Measurements from ENCODE around the gene UBE2E1.
"Not testable (repeated sequence)": the region's sequence is repeated elsewhere in the genome, so short reads cannot be mapped to it uniquely, and the experiment has no call there.

Gene UBE2E1

DNA sequence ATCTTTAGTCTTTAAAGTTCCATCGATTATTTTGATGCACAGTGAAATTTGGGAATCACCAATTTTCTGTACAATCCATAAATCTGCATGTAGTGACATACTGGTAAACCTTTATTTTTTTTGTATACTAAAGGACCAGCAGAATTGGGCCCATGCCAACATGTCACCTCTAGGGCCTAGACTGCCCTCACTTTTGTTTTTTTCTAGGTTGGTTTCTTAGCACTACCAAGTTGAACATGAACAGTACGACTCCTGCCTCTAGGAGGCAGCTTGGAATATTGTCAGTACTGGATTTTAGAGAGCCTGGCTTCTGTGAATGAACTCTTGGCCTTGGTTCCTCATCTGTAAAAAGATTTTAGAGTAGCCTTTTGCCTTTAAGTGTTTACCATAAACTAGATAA, 78.7 kb downstream of the UBE2E1 start:
- no peak for DNase-seq

DNA sequence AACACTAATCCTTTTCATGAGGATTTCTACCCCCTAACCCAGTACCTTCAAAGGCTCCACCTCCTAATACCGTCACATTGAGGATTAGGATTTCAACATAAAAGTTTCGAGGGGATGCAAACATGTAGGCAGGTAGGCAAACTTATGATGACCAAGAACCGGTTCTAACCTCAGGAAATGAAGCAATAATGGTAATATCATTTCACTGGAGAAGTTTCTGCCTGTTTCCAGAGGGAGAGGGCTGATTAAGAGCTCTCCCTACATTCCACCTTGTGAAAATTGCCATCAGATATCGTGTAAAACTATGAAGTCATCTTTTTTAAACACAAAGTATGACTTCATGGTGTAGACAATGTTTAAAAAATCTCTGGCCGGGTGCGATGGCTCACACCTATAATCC, 79.5 kb downstream of the UBE2E1 start:
- DNase-seq: no peak

DNA sequence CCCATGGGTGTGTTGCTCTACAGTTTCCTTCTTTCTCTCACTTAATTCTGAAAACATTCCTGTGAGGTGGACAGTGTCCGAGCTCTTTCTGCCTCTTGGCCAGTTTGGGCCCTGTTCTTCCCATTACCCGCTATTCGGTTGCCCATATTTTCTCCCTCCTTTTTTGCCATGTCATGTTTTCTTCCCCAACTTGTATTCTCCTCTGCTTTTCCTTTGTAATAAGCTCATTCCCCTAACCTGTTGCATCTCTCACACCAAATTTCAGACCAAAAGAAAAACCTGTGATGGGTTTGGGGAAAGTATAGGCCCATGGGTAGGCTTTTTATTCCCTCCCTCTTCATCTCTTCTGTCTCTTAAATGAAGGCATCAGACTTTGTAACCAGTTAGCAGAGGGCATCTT, 80.6 kb downstream of the UBE2E1 start:
- DNase-seq: no peak

GRCh38 chr3:23888617-23889228, 83.0 kb downstream of the UBE2E1 start:
- no peak for DNase-seq

DNA sequence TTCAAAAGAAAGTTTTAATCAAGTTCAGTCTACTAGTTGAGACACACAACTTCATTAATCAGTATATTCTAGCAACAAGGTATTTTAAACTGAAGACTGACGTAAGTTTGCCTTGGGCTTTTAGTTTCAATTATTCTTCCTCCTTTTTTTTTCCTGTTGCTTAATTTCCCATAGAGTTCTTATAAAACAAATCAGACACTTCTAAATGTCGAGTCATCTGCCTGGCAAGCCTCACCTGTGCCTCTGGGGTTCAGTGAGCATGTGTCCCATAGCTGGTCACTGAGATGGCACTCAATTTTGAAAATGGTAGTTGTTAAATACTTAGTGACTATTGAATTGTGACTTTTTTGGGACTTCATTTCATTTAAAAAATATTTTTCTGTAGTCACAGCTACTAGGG, 83.6 kb downstream of the UBE2E1 start:
- no peak for DNase-seq

- no peak for DNase-seq
Measured at GRCh38 chr3:23889950-23890349, 84.2 kb downstream of the UBE2E1 start.

DNA sequence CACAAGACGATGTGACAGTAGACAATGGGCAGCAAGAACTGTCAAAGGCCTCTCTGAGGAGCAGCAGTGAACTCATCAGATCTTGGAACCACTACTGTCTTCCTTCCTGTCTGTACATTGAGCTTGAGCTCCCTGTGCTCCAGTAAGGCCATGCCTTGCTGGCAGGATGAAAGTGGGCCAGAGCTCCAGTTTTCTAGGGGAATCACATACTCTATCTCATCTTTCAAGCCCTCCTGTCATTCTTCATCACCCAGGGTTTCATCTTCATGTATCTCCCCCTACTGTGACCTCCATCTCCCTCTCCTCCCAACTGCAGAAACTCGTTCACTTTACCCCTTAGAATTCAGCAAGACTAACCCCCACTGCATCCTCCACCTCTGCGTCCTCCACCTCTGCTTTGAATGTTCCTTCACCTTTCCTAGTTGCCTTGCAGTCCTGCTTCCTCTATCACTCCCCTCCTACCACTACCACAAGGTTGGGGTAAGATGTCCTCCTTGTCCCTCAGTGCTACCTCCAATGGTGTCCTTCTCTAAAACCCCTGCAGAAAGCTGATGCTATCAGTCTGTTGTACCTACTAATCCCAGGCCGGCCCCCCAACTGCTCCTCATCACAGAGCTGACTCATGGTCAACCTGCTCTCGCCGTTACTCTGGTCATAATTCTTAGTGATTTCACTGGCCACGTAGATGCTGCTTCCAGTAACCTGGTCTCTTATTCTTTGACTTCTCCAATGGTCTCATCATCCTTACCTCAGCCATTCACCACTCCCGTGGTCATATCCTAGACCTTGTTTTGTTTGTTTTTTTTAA, 88.7 kb downstream of the UBE2E1 start:
- DNase-seq: no peak

DNA sequence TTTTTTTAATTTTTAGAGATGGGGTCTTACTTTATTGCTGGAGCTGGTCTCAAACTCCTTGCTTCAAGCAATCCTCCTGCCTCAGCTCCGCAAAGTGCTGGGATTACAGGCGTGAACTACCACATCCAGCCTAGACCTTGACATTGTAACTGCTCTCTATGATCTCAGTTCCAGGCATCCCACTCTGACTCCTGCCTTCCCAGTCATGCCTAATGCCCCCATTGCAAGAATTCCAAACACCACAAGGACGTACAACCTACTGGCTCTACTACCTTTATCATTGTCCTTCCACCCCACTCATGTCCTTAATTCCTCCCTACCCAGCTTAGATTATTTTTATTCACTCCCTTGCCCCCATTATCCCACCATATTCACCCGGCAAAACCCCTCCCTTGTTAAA, 89.4 kb downstream of the UBE2E1 start:
- no peak for DNase-seq

- no peak for DNase-seq
Measured at GRCh38 chr3:23900744-23901143, 95.0 kb downstream of the UBE2E1 start.

- DNase-seq: no peak
Measured at GRCh38 chr3:23904545-23904944, 98.8 kb downstream of the UBE2E1 start.

- no peak for DNase-seq
Measured at GRCh38 chr3:23909341-23909740, 103.6 kb downstream of the UBE2E1 start.

DNA sequence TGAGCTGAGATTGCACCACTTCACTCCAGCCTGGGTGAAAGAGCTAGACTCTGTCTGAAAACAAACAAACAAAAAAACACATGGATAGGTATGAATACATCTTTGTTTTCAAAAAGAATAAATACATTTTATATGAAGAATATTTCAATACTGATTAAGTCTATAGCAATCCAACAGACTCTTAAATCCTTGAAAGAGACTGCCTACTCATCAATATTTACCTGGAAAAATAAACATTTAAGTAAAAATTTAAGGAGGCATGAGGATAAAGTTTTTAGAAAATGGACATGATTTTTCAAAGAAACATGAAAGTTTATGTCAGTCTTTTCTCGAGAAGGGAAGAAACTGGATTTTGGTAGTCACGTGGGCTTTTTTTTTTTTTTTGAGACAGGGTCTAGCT, 105.6 kb downstream of the UBE2E1 start:
- no peak for DNase-seq

DNA sequence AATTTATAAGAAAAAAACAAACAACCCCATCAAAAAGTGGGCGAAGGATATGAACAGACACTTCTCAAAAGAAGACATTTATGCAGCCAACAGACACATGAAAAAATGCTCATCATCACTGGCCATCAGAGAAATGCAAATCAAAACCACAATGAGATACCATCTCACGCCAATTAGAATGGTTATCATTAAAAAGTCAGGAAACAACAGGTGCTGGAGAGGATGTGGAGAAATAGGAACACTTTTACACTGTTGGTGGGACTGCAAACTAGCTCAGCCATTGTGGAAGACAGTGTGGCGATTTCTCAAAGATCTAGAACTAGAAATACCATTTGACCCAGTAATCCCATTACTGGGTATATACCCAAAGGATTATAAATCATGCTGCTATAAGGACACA, 106.6 kb downstream of the UBE2E1 start:
- not testable (repeated sequence) for DNase-seq

DNA sequence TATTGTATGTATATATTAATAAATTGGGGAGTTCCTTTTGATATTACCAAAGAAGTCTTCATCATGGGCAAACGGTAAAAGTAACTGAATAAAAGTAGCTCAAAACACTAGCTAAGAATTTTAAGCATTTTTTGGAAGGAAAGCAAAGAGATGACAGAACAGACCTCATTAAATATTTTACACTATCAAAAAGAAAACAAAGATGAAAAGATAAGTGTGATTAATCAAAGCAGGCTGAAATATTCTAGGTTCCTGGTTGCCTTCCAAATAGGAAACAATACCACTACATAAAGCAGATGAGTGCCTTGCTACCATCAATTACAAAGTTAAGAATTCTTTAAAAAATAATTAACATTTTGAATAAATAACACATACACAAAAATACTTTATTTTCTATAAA, 107.4 kb downstream of the UBE2E1 start:
- DNase-seq: no peak

- no peak for DNase-seq
Measured at GRCh38 chr3:23913873-23914743, 108.4 kb downstream of the UBE2E1 start.

DNA sequence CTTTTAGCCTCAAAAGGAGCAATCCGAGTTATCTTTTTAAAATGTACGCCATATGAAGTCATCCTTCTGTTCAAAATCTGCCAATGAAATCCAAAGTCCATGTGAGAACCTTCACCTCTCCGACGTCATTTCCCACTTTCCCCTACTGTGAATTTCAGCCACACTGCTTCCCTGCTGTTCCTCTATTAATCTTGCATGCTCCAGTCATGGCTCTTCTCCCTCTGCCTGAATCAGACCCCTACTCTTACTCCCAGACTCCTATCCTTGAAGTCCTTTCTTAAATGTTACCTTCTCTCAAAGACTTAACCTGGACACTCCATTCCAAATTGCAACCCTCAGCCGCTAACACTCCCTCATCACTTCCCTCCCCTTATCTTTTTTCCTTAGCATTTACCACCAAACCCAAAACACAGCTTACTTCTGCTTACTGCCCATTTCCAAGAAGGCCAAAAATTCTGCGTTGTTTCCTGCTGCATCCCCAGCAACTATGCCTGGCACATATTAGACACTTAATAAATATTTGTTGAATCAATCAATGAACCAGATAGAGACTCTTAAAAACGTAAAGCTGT, 109.9 kb downstream of the UBE2E1 start:
- DNase-seq: no peak

DNA sequence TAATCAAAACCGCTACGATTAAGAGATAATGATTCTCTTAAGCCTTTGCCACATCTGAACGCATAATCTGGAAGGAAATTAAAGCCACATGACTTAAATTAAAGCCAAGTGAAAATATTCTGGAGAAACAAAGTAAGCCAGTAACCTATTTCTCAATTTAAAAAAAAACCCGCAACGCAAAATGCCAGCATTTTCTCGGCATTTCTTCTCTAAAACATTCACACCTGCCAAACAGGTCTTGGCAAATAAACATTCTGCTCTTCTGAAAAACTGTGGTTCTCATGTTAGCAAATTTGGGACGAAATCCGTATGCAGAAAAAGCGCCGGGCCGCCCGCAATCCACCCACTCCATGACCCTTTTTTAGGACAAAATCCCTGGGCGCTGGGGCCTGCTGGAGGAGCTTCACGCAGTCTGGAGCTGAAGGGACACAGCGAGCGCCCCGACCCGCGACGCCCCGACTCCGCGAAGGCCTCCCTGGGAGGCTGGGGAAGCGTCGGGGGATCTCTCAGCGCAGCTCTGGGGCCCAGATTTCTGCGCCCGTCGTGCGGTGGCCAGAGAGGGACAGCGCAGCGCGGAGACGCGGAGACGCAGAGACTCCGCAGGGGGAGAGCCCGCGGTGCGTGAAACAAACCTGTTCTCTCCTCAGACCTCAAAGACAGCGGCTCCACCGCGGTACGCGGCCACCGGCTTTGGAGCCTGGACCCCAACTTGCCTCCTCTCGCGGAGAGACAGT, 110.6 kb downstream of the UBE2E1 start:
- no peak for DNase-seq

DNA sequence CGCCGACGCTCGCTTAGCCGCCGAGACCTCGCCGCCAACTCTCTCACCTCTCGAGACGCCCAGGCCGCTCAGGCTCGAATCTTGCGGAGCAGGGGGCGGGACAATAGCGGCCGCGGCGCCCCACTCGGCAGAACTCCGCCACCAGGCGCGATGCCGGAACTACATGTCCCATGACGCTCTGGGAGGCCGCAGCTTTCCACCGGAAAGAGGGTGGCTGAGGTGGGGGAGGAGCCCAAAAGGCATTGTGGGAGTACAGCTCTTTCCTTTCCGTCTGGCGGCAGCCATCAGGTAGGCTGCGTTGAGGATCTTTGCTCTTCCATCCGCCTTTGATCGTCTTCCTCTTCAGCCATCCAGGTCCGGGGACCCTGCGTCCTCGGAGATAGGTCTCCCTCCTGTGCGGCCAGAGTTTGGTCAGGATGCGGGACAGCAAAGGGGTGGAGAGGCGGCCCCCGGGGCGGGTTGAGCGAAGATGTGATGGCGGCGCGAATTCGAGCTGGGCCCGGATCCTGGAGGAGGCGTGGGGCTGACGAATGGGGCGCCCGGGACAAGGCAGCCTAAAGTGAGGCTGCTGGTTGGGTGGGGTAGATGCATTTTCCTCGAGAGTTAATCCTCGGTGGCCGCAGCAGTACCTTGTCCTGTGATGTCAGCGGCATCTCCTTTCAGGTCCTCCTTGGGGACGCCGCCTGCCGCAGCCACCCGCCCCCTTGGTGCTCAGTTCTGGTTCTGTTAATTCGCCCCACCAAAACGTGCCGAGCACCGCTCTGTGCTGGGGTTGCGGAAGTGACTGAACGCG, 111.3 kb downstream of the UBE2E1 start, which contains the start of the genes NKIRAS1 and RPL15:
Gene NKIRAS1 (minus strand): TSS at position 105 of the 793 bp plus-strand sequence. CDS start 6,086 bp downstream, outside the sequence.
Gene RPL15 (plus strand): TSS at position 247 of the 793 bp plus-strand sequence. CDS start 728 bp downstream, outside the sequence.
- peak; percentile 23 for DNase-seq

- DNase-seq: not testable (repeated sequence)
Measured at GRCh38 chr3:23917679-23918303, 112.0 kb downstream of the UBE2E1 start.

- not testable (repeated sequence) for DNase-seq
Measured at GRCh38 chr3:23918331-23918730, 112.6 kb downstream of the UBE2E1 start.

GRCh38 chr3:23919628-23920027, 113.9 kb downstream of the UBE2E1 start:
- DNase-seq: no peak
